Dedifferentiated amniotic fluid mesenchymal stem cell (primary cell): ENCODE measurements around the gene FOSB.

Source experiments
- DNase-seq: peaks from one replicate; pipeline ENCODE4 v3.0.0-alpha.2; 2016; ENCODE audit errors: extremely low spot score

The FOSB gene

DNA sequence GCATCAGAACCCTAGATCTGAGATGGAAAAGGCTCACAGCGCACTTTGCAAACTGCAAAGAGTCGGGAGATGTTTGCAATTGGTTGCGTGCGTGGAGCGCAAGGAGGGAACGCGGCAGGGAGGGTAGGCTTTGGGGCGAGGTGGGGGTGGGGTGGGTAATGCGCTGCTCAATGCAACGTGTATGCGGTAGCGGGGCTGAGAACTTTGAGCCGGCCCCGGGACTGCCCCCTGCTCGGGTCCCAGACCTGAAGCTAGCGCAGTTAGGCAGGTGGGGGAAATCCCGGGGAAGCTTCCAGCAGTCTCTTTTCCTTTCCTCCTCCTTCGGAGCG, 971 bp downstream of the FOSB start:
- DNase-seq: no peak

DNA sequence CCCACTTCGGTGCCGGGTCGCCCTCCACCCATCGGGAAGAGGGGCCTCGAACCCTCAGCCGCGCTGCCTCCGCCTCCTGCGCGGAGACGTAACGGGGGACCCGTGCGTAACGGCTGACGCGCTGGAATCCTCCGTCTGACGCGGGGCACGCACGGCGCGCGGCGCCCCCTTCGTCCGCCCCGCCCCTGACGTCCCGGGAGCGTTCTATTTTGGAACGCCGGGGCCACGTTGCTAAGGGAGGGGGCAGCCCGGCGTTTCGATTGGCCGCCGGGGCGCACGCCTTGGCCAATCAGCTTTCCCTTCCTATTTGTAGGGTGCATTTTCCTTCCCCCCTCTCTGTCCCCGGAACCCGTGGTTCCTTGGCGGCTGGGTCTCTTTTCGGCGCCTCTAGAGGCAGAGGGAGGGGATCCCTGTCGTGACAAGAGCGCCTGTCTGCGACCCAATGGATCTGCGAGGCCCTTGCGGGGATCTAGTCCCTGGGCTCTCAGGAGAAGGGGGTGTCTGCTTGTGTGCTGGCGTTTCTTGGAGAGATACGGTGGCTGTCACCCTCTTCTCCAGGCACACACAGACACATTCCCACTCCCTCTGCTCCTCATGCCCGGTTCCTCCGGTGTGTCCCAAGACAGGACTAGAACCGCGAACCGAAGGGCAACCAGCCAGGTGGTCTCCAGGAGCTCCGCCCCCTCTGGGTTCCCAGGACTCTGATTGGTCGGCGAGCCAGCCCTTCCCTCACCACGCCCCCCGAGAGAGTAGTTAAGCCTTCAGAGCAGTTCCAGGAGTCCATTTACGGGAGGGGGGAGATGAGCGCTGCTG, 1.5 kb downstream of the FOSB start:
- peak; percentile 76 for DNase-seq

DNA sequence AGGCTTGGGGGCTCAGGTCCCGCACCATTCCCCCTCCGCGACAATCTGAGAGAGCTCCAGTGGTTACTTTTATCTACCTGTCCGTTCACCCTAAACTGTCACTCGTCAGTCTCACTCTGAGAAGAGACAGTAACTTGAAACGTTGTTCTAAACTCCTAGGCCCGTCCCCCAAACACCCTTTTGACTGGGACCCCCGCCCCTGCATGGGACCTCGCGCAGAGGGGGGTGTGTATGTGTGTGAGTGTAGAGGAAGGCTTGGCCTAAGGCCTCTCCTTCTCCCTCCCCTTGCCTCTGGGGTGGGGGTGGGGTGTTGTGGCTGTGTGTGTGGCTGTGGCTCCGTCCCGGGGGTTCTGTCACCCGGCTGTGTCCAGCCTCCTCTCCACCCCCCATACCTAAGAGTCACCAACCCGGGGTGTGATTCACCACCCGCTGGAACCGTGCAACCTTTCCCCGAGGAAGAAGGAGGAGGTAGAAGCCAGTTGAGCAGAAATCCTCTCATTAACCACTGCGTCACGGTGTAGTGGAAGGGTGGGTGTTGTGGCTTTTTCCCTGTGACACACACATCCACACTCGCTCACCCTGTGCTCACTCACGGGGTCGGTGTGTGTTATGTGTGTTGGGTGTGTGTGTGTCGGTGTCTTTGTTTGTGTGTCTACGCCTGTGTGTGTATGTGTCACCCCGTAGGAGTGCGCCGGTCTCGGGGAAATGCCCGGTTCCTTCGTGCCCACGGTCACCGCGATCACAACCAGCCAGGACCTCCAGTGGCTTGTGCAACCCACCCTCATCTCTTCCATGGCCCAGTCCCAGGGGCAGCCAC, 2.4 kb downstream of the FOSB start:
- peak; percentile 63 for DNase-seq

DNA sequence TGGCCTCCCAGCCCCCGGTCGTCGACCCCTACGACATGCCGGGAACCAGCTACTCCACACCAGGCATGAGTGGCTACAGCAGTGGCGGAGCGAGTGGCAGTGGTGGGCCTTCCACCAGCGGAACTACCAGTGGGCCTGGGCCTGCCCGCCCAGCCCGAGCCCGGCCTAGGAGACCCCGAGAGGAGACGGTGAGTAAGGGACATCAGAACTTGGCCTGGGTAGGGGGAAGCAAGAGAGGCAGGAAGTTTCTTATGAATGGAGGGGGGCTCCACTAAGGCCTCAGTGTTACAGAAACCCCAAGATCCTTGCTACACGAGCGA, 2.9 kb downstream of the FOSB start:
- DNase-seq: no peak

DNA sequence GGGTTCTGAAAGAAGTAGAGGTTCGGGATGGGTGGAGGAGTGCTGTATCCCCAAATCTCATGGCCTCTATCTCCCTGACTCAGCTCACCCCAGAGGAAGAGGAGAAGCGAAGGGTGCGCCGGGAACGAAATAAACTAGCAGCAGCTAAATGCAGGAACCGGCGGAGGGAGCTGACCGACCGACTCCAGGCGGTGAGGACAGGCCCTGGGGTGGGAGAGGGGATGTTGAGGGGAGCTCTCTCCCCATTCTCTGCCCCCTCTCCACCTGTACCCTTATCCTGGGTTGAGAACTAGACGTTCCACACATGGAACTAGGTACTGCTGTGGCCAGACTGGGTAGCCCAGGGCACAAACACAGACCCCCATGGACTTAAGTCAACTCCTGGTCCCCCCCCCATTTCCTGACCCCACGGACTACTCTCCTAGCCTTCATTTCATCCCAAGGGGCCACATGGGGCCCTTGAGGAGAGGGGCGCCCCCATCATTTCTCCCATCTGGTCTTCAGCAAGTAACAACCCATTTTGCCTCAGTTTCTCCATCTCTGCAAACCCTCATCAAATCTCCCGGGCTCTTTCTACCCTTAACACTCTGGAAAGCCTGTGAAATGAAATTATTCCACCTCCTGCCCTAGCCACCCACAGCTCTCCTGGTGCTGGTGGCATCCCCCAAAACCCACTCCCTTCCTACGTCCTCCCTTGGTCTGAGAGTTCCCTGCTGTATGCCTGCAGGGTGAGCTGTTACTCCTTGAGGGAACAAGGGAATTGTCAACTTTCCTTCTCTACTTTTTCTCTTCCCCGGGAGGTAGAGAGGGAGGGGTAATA, 3.5 kb downstream of the FOSB start:
- DNase-seq: no peak

DNA sequence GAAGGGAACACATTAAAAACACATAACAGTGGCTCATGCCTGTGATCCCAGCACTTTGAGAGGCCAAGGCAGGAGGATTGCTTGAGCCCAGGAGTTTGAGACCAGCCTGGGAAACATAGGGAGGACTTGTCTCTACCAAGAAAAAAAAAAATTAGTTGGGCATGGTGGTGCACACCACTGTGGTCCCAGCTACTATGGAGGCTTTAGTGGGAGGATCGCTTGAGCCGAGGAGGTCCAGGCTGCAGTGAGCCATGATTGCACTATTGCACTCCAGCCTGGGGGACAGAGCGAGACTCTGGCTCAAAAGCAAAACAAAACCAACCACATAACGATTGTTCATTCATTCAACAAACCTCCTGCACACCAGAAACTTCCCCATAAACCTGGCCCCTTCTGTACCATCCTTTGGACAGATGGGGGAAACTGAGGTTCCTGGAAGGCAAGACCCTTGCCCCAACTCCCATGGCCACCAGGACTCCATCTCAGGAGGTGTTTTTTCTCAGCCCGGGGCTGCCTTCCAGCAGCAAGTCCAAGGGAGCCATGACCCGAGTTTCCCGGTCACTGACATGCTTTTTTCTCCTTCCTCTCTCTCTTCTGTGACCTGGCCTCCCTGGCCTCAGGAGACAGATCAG, 4.3 kb downstream of the FOSB start:
- no peak for DNase-seq

DNA sequence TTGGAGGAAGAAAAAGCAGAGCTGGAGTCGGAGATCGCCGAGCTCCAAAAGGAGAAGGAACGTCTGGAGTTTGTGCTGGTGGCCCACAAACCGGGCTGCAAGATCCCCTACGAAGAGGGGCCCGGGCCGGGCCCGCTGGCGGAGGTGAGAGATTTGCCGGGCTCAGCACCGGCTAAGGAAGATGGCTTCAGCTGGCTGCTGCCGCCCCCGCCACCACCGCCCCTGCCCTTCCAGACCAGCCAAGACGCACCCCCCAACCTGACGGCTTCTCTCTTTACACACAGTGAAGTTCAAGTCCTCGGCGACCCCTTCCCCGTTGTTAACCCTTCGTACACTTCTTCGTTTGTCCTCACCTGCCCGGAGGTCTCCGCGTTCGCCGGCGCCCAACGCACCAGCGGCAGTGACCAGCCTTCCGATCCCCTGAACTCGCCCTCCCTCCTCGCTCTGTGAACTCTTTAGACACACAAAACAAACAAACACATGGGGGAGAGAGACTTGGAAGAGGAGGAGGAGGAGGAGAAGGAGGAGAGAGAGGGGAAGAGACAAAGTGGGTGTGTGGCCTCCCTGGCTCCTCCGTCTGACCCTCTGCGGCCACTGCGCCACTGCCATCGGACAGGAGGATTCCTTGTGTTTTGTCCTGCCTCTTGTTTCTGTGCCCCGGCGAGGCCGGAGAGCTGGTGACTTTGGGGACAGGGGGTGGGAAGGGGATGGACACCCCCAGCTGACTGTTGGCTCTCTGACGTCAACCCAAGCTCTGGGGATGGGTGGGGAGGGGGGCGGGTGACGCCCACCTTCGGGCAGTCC, 5.0 kb downstream of the FOSB start:
- DNase-seq: peak; percentile 33

DNA sequence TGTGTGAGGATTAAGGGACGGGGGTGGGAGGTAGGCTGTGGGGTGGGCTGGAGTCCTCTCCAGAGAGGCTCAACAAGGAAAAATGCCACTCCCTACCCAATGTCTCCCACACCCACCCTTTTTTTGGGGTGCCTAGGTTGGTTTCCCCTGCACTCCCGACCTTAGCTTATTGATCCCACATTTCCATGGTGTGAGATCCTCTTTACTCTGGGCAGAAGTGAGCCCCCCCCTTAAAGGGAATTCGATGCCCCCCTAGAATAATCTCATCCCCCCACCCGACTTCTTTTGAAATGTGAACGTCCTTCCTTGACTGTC, 5.5 kb downstream of the FOSB start:
- DNase-seq: no peak

DNA sequence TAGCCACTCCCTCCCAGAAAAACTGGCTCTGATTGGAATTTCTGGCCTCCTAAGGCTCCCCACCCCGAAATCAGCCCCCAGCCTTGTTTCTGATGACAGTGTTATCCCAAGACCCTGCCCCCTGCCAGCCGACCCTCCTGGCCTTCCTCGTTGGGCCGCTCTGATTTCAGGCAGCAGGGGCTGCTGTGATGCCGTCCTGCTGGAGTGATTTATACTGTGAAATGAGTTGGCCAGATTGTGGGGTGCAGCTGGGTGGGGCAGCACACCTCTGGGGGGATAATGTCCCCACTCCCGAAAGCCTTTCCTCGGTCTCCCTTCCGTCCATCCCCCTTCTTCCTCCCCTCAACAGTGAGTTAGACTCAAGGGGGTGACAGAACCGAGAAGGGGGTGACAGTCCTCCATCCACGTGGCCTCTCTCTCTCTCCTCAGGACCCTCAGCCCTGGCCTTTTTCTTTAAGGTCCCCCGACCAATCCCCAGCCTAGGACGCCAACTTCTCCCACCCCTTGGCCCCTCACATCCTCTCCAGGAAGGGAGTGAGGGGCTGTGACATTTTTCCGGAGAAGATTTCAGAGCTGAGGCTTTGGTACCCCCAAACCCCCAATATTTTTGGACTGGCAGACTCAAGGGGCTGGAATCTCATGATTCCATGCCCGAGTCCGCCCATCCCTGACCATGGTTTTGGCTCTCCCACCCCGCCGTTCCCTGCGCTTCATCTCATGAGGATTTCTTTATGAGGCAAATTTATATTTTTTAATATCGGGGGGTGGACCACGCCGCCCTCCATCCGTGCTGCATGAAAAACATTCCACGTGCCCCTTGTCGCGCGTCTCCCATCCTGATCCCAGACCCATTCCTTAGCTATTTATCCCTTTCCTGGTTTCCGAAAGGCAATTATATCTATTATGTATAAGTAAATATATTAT, 6.1 kb downstream of the FOSB start:
- DNase-seq: no peak

DNA sequence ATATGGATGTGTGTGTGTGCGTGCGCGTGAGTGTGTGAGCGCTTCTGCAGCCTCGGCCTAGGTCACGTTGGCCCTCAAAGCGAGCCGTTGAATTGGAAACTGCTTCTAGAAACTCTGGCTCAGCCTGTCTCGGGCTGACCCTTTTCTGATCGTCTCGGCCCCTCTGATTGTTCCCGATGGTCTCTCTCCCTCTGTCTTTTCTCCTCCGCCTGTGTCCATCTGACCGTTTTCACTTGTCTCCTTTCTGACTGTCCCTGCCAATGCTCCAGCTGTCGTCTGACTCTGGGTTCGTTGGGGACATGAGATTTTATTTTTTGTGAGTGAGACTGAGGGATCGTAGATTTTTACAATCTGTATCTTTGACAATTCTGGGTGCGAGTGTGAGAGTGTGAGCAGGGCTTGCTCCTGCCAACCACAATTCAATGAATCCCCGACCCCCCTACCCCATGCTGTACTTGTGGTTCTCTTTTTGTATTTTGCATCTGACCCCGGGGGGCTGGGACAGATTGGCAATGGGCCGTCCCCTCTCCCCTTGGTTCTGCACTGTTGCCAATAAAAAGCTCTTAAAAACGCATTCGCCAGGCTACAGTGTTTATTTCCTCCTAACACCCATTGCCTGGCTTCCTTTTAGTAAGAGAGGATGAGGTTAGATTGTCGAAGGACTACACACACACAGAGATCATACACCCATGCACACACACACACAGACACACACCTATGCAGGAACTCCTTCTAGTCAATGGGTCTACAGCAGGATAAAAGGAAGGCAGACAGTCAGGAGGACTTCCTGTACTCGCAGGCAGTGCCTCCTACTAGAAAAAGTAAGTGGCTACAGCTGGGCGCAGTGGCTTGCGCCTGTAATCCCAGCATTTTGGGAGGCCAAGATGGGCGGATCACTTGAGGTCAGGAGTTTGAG, 7.1 kb downstream of the FOSB start:
- no peak for DNase-seq

DNA sequence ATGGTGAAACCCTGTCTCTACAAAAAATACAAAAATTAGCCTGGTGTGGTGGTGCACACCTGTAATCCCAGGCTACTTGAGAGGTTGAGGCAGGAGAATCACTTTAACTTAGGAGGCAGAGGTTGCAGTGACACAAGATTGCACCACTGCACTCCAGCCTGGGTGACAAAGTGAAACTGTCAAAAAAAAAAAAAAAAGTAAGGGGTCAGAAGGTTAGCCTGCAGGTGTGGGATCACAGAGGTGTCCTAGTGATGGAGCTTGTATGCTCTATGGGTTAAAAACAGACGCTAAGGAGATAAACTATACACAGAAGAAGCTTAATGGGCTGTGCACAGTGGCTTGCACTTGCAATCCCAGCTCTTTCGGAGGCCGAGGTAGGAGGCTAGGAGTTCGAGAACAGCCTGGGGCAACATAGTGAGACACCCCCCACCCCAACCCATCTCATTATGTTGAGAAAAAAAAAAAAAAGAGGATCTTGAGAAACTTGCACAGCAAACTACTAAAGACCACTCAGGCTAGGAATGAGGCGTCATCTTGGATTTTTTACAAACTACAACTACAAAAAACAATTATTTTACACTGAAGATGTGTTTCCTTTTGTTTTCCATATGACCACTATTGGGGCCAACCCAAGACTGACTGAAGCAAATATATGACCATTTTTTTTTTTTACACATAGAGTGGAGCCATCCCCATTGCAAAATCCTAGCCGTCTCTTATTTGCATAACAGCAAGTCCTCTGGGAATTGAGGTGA, 7.9 kb downstream of the FOSB start:
- DNase-seq: peak; percentile 42

DNA sequence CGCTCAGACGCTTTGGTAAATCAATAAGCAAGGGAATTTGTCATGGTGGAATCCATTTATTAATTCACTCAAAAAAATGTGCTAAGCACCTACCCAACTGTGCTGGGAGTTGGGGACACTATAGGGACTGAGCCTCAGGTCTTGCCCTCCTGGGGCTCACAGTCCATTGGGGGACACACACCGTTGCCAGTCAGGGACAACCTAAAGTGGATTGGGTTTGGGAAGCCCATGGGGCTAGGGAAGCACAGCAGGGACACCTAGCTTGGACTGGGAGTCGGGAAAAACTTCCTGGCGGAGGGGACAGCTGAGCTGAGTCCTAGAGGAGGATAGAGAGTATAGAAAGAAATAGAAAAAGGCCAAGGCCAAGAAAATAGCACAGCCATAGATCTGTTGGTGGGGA, 8.5 kb downstream of the FOSB start:
- no peak for DNase-seq

DNA sequence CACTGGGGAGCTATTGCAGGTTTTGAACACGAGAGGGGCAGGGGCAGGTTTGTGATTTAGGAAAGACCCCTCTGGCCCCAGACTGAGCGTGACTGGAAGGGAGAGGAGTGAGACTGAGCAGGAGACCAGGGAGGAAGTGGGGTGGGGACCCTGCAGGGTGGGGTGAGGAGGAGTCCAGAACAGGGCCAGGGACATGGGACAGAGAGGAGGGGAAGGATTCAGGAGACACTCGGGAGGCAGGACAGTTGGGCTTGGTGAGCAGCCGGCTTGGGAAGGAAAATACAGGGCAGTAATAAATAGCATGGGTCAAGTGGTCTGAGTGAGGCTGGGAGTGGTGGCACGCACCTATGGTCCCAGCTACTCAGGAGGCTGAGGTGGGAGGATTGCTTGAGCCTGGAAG, 9.4 kb downstream of the FOSB start:
- DNase-seq: no peak

DNA sequence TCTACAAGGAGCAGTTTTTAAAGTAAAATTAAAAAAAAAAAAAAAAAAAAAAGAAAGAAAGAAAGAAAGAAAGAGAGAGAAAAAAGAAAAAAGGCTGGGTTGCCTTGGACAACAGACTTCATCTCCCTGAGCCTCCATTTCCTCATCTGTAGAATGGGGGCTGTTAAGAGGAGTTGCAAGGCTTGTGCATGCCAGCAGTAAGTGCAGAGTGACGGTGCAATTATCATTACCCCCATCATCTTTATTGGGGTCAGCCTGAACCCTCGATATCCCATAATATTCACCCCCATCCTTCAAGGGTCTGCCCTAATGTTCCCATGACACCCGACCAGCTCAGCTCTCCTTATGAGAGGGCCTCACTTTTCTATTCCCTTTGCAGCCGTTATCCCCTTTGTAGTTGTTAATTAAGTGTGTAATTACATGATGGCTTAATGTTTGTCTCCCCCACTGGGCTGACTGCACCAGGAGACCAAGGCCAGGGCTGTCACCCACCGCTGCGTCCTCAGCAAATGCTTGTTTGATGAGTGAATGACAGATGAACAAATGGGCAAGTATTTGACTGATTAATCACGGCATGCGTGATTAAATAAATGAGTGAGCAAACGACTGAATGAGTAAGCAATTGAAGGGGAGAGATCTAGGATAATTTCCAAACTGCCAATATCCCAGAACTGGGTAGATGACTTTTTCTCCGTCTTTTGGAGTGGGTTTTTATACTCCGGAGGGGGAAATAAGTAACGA, 10.1 kb downstream of the FOSB start:
- DNase-seq: peak; percentile 35

DNA sequence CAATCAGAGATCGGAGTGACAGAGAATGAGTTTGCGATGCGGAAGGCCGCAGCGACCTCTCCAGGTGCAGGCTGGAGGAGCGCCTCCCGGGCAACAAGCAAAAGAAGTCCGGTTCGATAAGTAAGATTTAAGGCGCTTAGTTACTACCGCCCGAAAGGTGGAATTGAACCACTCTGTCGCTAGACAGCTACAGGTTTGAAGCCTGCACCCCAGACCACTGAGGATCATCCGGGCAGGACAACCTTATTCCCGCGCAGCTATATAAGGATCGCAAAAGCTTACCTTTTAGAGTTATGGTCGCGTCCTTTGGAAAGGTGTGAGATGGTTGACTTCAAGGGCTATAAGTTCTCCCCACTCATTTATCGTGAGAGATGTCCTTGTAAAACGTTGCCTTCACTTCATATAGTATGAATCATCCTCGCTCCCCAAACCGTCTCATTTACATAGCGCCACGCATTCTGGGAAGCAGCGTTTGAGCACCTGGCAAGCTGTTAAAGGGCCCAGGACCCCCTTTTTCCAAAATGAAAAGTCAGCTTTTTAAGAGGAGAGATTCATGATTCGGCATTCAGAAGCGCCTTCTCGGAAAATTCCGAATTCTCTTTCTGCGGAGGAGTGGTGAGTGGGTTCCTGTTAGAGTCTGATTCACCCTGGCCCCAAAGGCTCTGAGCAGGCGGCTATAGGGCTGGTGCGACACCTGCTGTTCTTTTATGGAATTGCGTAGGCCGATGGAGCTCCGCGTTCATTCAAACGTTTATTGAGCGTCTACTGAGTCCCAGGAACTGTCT, 10.8 kb downstream of the FOSB start:
- DNase-seq: peak; percentile 91

DNA sequence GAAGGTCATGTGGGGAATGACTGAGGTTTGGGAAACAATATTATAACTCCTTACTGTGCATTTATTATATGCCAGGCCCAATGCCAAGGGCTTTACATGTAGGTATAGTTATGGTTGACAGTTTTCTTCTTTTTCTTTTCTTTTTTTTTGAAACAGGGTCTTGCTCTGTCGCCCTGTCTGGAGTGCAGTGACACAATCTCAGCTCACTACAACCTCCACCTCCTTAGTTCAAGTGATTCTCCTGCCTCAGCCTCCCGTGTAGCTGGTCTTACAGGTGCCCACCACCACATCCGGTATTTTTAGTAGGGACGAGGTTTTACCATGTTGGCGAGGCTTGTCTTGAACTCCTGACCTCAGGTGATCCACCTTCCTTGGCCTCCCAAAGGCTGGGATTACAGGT, 15.2 kb downstream of the FOSB start:
- no peak for DNase-seq
